ENCODE data around the gene SEZ6L2. TPM values are rescaled to one million over a fixed set of nuclear protein-coding genes. Genes with fewer than 3 reads are reported as not detected.
"Not testable (repeated sequence)": the region's sequence is repeated elsewhere in the genome, so short reads cannot be mapped to it uniquely, and the experiment has no call there.

The SEZ6L2 gene
- total RNA-seq, 1 donor from 2014 or later = 8.7 TPM

DNA sequence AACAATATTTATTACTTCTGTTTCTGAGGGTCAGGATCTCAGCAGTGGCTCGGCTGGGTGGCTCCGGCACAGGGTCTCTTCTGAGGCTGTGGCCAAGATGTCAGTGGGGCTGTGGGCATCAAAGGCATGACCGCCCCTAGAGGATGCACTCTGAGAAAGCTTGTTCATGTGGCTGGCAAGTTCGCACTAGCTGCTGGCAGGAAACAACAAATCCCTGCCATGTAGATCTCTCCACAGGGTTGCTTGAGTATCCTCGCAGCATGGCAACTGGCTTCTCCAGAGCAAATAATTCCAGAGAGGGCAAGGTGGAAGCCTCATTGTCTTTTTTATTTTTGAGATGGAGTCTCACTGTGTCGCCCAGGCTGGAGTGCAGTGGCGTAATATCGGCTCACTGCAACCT lies 14.2 kb upstream of the SEZ6L2 start:
- H3K36me3 Mint-ChIP-seq (ENCODE audit: low read depth) = peaks cover 7% of the 10 kb centered on the region
- H3K4me3 Mint-ChIP-seq = no peak overlapping the region
- no peak overlapping the region for H3K27ac Mint-ChIP-seq (ENCODE audit: unreplicated experiment)
- no peaks in the 10 kb centered on the region for H3K9me3 Mint-ChIP-seq
- no peaks in the 10 kb centered on the region for H3K27me3 Mint-ChIP-seq (ENCODE audit: low read depth)
- DNase-seq (ENCODE audit: low read depth, low spot score) = no peak
- peaks cover 18% of the 10 kb centered on the region for H3K4me1 Mint-ChIP-seq
- TF ChIP-seq, protein P1, sequence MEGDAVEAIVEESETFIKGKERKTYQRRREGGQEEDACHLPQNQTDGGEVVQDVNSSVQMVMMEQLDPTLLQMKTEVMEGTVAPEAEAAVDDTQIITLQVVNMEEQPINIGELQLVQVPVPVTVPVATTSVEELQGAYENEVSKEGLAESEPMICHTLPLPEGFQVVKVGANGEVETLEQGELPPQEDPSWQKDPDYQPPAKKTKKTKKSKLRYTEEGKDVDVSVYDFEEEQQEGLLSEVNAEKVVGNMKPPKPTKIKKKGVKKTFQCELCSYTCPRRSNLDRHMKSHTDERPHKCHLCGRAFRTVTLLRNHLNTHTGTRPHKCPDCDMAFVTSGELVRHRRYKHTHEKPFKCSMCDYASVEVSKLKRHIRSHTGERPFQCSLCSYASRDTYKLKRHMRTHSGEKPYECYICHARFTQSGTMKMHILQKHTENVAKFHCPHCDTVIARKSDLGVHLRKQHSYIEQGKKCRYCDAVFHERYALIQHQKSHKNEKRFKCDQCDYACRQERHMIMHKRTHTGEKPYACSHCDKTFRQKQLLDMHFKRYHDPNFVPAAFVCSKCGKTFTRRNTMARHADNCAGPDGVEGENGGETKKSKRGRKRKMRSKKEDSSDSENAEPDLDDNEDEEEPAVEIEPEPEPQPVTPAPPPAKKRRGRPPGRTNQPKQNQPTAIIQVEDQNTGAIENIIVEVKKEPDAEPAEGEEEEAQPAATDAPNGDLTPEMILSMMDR (conservative IDR thresholded peaks at IDR 0.05) = no peak

DNA sequence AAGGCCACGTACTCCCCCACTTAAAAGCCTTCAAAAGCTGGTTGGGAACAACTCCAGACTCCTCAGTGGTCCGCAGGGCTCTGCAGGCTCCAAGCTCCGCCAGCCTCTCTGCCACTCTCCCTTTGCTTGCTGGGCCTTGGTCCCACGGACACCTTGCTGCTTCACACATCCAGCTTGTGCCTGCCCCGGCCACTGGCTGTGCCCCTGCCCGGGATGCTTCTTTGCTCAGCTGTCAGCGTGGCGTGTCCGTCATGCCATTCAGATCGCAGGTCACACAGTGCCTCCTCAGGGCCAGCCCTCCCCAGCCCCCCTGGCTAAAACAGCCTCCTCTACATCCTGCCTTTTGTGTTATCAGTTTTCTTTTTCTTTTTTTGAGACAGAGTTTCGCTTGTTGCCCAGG lies 12.7 kb upstream of the SEZ6L2 start:
- DNase-seq (ENCODE audit: low read depth, low spot score) = no peak
- Mint-ChIP-seq H3K9me3 (no peaks in the 10 kb centered on the region), H3K4me1 (peaks cover 18% of the 10 kb centered on the region), H3K4me3 (no peak overlapping the region), H3K27ac (ENCODE audit: unreplicated experiment) (no peak overlapping the region), H3K27me3 (ENCODE audit: low read depth) (no peaks in the 10 kb centered on the region), H3K36me3 (ENCODE audit: low read depth) (peaks cover 7% of the 10 kb centered on the region)
- TF ChIP-seq, protein P1 (conservative IDR thresholded peaks at IDR 0.05) = no peak

DNA sequence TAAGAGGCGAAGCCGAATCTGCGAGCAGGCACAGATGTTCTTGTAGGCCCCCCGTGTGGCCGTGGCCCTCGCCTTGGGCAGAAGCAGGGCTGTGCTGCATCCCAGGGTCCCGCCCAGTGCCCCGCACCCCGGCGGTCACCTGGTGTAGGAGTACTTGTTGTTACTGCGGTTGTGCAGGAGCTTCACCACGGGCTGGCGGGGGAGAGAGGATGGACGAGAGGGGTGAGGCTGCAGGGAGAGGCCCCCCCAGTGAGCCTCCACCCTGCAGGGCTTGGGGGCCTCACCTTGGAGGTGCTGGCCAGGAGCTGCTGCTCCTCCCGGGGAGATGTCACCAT lies 12.3 kb upstream of the SEZ6L2 start:
- Mint-ChIP-seq H3K36me3 (ENCODE audit: low read depth) (peaks cover 3% of the 10 kb centered on the region), H3K27me3 (ENCODE audit: low read depth) (no peaks in the 10 kb centered on the region), H3K4me1 (peaks cover 18% of the 10 kb centered on the region), H3K4me3 (no peak overlapping the region), H3K9me3 (no peaks in the 10 kb centered on the region), H3K27ac (ENCODE audit: unreplicated experiment) (no peak overlapping the region)
- no peak for DNase-seq (ENCODE audit: low read depth, low spot score)
- TF ChIP-seq, protein P1 (conservative IDR thresholded peaks at IDR 0.05) = no peak

DNA sequence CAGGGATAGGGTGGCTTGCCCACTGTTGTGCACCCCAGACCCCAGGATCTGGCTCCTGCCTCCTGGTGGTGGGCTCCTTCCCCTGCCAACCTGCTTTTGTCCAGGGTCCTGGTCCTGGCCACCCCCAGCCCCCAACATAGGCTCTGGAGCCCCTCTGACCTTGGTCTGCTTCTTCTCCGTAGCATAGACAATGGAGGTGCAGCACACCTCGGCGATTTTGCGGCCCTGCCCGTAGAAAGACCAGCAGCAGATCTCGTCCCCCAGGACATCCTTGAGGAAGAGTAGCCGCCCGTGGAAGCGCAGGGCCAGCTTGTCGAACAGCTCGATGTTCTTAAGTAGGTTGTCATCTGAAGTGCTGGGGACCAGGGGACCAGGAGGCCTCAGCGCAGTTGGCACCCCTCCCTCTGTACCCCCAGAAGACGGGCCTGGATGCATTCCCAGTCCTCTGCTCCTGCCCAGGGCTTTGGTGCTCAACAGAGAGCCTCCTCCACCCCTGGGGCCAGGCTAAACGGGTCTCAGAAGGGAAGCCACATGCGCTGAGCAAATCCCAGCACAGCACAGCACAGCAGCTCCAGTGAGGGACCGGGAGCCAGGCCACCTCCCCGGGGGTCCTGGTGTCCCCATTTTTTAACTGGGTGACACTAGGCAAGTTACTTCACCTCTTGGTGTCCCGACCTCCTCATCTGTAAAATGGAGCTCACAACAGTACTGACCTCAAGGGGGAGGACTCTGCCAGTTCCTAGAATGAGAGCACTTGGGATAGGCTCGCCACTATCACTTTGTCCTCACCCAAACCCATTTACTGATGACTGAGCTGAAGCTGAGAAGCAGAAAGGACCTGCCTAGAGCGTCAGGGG lies 11.7 kb upstream of the SEZ6L2 start:
- Mint-ChIP-seq H3K4me1 (peaks cover 14% of the 10 kb centered on the region), H3K4me3 (no peak overlapping the region), H3K36me3 (ENCODE audit: low read depth) (peaks cover 3% of the 10 kb centered on the region), H3K9me3 (no peaks in the 10 kb centered on the region), H3K27ac (ENCODE audit: unreplicated experiment) (no peak overlapping the region), H3K27me3 (ENCODE audit: low read depth) (no peaks in the 10 kb centered on the region)
- DNase-seq (ENCODE audit: low read depth, low spot score) = no peak
- TF ChIP-seq, protein P1 (conservative IDR thresholded peaks at IDR 0.05) = no peak

DNA sequence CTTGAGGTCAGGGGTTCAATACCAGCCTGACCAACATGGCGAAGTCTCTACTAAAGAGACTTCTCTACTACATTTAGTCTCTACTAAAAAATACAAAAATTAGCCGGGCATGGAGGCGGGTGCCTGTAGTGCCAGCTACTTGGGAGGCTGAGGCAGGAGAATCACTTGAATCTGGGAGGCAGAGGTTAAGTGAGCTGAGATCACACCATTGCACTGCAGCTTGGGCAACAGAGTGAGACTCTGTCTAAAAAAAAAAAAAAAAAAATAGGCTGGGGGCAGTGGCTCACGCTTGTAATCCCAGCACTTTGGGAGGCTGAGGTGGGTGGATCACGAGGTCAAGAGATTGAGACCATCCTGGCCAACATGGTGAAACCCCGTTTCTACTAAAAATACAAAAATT lies 10.5 kb upstream of the SEZ6L2 start:
- H3K36me3 Mint-ChIP-seq (ENCODE audit: low read depth); H3K4me1 Mint-ChIP-seq; H3K4me3 Mint-ChIP-seq; DNase-seq (ENCODE audit: low read depth, low spot score); H3K27me3 Mint-ChIP-seq (ENCODE audit: low read depth); H3K27ac Mint-ChIP-seq (ENCODE audit: unreplicated experiment); H3K9me3 Mint-ChIP-seq: not testable (repeated sequence)

DNA sequence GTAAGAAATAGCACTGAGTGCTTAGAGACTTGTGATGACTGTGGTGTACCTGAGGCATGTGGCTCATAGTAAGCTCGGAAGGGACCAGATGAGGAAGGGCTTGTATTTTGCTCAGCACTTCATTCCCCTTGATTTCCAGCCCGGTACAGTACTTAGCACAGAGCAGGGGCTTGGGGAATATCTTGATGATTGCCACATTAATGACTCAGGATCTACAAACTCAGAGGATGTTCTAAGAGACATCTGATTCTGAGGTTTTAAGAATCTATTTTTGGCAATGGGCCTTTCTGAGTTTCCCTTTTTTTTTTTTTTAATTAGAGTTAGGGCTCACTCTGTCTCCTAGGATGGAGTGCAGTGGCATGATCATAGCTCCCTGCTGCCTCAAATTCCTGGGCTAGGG lies 10.0 kb upstream of the SEZ6L2 start:
- TF ChIP-seq, protein P1 (conservative IDR thresholded peaks at IDR 0.05) = no peak
- Mint-ChIP-seq H3K4me3 (no peak overlapping the region), H3K4me1 (peaks cover 8% of the 10 kb centered on the region), H3K27me3 (ENCODE audit: low read depth) (no peaks in the 10 kb centered on the region), H3K27ac (ENCODE audit: unreplicated experiment) (no peak overlapping the region), H3K36me3 (ENCODE audit: low read depth) (peaks cover 3% of the 10 kb centered on the region), H3K9me3 (no peaks in the 10 kb centered on the region)
- DNase-seq (ENCODE audit: low read depth, low spot score) = no peak

Measured in neural crest cell (in vitro differentiated cells).